NCI-H2196 treated with DMSO at 0.1 percent for 48 hours (cell line): ENCODE measurements around the gene CCDC18.
"Not testable (repeated sequence)": the region's sequence is repeated elsewhere in the genome, so short reads cannot be mapped to it uniquely, and the experiment has no call there.

Experiments used
- DNase-seq: peaks from one replicate; lab custom pipeline; 2025; ENCODE audit not compliant: unreplicated experiment; lab: John Stamatoyannopoulos, UW

CCDC18 gene

DNA sequence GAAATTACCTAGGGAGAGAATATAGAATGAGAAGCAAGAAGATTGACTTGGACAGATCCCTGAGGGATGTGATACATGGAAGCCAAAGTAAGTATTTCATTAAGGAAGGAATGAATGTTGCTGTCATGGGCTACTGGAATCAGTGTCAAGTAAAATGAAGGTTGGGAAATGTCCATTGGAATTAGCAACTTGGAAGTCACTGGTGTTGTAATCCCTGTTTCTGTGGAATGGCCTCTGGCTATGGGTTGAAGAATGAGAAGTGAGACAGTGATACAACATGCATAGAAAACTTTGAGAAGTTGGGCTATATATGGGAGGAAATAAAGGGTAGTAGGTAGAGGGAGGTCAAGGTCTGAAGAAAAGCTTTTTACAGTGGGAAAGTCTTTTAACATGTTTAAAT is 54.7 kb downstream of the CCDC18 start:
- no peak for DNase-seq

- no peak for DNase-seq
Measured at GRCh38 chr1:93237021-93237420, 56.5 kb downstream of the CCDC18 start.

GRCh38 chr1:93238425-93238824 is 57.9 kb downstream of the CCDC18 start:
- DNase-seq: no peak

GRCh38 chr1:93239863-93240262 is 59.3 kb downstream of the CCDC18 start:
- DNase-seq: no peak

DNA sequence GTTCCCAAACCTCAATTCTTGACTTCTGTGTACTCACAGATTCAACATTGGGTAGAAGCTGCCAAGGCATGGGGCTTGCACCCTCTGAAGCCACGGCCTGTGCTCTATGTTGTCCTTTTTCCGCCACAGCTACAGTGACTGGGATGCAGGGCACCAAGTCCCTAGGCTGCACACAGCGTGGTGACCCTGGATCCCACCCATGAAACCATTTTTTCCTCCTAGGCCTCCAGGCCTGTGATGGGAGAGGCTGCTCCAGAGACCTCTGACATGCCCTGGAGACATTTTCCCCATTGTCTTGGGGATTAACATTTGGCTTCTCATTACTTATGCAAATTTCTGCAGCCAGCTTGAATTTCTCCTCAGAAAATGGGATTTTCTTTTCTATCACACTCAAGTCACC is 62.7 kb downstream of the CCDC18 start:
- DNase-seq: not testable (repeated sequence)

GRCh38 chr1:93244298-93245069 is 64.0 kb downstream of the CCDC18 start:
- DNase-seq: no peak

- DNase-seq: no peak
Measured at GRCh38 chr1:93251966-93252365, 71.4 kb downstream of the CCDC18 start.

- no peak for DNase-seq
Measured at GRCh38 chr1:93252598-93252997, 72.1 kb downstream of the CCDC18 start.

- no peak for DNase-seq
Measured at GRCh38 chr1:93253516-93253915, 73.0 kb downstream of the CCDC18 start.

- no peak for DNase-seq
Measured at GRCh38 chr1:93255222-93256079, 74.9 kb downstream of the CCDC18 start.

- no peak for DNase-seq
Measured at GRCh38 chr1:93256433-93256832, 75.9 kb downstream of the CCDC18 start.

- DNase-seq: no peak
Measured at GRCh38 chr1:93257889-93258288, 77.4 kb downstream of the CCDC18 start.

DNA sequence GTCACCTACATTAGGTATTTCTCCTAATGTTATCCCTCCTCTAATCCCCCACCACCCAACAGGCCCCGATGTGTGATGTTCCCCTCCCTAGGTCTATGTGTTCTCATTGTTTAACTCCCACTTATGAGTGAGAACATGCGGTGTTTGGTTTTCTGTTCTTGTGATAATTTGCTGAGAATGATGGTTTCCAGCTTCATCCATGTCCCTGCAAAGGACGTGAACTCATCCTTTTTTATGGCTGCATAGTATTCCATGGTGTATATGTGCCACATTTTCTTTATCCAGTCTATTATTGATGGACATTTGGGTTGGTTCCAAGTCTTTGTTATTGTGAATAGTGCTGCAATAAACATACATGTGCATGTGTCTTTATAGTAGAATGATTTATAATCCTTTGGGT is 80.2 kb downstream of the CCDC18 start:
- DNase-seq: not testable (repeated sequence)

DNA sequence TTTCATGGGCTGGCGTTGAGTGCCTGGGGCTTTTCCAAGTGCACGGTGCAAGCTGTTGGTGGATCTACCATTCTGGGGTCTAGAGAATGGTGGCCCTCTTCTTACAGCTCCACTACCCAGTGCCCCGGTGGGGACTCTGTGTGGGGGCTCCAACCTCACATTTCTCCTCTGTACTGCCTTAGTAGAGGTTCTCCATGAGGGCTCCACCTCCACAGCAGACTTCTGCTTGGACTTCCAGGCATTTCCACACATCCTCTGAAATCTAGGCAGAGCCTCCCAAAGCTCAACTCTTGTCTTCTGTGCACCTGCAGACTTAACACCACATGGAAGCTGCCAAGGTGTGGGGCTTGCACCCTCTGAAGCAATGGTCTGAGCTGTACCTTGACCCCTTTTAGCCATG is 82.1 kb downstream of the CCDC18 start:
- no peak for DNase-seq

GRCh38 chr1:93268888-93269287 is 88.4 kb downstream of the CCDC18 start:
- DNase-seq: not testable (repeated sequence)

DNA sequence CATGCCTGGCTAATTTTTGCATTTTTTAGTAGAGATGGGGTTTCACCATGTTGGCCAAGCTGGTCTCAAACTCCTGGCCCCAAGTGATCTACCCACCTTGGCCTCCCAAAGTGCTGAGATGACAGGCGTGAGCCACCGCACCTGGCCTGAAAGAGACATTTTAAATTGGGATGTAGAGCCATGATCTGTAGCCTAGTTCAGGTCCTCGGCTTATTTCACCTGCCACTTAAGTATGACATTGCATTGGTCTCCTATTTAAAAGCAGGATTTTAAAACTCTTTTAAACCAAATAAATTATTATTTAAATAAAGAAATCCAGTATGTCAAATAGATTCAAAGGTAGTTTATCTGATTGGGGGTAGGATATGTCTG is 94.7 kb downstream of the CCDC18 start:
- not testable (repeated sequence) for DNase-seq

- peak; percentile 2 for DNase-seq
Measured at GRCh38 chr1:93275634-93276295, 95.2 kb downstream of the CCDC18 start.

GRCh38 chr1:93277530-93277929 is 97.0 kb downstream of the CCDC18 start:
- DNase-seq: not testable (repeated sequence)

DNA sequence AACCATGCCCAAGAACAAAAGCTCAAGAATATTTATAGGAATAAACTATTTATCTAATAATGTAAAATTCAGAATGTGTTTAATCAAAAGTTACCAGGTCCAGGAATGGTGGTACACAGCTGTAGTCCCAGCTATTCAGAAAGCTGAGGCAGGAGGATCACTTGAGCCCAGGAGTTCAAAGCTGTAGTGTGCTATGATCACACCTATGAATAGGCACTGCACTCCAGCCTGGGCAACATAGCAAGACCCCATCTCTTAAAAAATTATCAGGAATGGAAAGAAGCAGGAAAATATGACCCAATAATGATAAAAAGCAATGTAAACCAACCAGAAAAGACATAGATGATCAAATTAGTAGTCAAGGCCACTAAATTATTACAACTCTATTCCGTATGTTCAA is 103.0 kb downstream of the CCDC18 start:
- no peak for DNase-seq

DNA sequence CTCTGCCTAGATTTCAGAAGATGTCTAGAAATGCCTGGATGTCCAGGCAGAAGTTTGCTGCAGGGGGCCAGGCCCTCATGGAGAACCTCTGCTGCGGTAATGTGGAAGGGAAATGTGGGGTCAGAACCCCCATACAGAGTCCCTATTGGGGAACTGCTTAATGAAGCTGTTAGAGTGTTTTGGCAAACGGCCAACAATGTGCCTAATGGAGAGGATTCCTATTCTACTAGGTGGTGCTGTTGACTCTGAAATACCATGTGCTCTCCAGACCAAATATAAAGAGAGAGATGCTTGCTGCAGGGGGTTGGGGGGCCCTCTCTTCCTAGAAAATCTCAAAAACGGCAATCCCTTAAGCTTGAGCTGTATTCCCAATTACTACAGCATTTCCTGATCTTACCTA is 108.0 kb downstream of the CCDC18 start:
- DNase-seq: no peak

DNA sequence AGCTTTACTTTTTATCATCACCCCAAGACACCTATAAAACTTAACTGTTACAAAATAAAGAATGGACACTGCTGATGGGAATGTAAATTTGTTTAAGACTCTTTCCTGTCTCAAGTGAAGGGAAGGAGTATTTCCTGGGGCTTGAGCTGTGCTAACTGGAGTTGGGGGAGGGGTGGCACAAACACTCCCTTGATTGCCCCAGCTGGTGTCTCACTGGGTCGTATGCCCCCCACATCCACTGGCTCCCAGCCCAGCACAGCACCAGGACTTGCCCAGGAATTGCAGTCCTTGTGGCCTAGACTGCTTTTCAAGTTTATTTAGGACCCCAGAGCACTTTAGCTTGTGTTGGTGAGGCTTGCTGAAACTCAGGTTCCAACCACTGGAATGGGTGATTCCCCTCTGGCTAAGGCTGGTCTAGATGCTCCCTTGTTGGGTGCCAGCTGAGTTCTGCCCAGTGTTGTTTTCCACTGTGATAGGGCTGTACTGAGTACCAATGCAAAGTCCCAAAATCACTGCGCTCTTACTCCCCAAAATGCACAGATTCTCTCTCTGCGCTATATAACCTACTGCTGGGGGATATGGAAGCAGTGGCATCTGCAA is 116.1 kb downstream of the CCDC18 start:
- no peak for DNase-seq
